HG03439 (cell line): ENCODE data around the gene TRIM32.
A peak's percentile ranks its signal among the peaks of the same experiment; 100 is the strongest.
"Not testable (repeated sequence)": the region's sequence is repeated elsewhere in the genome, so short reads cannot be mapped to it uniquely, and the experiment has no call there.

Experiments used
- ATAC-seq: cut with Tn5 transposase; IDR thresholded peaks from one replicate; pipeline ENCODE4 v1.9.1; 2021; ENCODE audit warnings: mild to moderate bottlenecking, moderate library complexity; ENCODE audit not compliant: unreplicated experiment

The TRIM32 gene

GRCh38 chr9:116674210-116674980 is 12.7 kb upstream of the TRIM32 start:
- ATAC-seq, result no peak

GRCh38 chr9:116683535-116683934 is 3.6 kb upstream of the TRIM32 start:
- ATAC-seq, result no peak

- no peak for ATAC-seq
Observed at GRCh38 chr9:116685166-116685565, 1.9 kb upstream of the TRIM32 start.

- ATAC-seq, result no peak
Observed at GRCh38 chr9:116686135-116686534, 970 bp upstream of the TRIM32 start.

- ATAC-seq, result peak; percentile 43
Observed at GRCh38 chr9:116686693-116687073, 422 bp upstream of the TRIM32 start.

GRCh38 chr9:116687754-116688135 is 640 bp downstream of the TRIM32 start:
- peak; percentile 3 for ATAC-seq

GRCh38 chr9:116688806-116689485 is 1.8 kb downstream of the TRIM32 start:
- ATAC-seq, result no peak

GRCh38 chr9:116689486-116690032 is 2.5 kb downstream of the TRIM32 start:
- no peak for ATAC-seq

- ATAC-seq, result not testable (repeated sequence)
Observed at GRCh38 chr9:116690805-116691204, 3.7 kb downstream of the TRIM32 start.

- ATAC-seq, result no peak
Observed at GRCh38 chr9:116691607-116692006, 4.5 kb downstream of the TRIM32 start.

GRCh38 chr9:116692616-116693015 is 5.5 kb downstream of the TRIM32 start:
- ATAC-seq, result no peak

GRCh38 chr9:116693233-116693731 is 6.2 kb downstream of the TRIM32 start:
- ATAC-seq, result no peak

GRCh38 chr9:116694785-116695291 is 7.7 kb downstream of the TRIM32 start:
- no peak for ATAC-seq

- no peak for ATAC-seq
Observed at GRCh38 chr9:116695438-116695837, 8.3 kb downstream of the TRIM32 start.

- ATAC-seq, result no peak
Observed at GRCh38 chr9:116697362-116697761, 10.3 kb downstream of the TRIM32 start.

- no peak for ATAC-seq
Observed at GRCh38 chr9:116697887-116698286, 10.8 kb downstream of the TRIM32 start.

GRCh38 chr9:116700279-116700678 is 13.2 kb downstream of the TRIM32 start:
- no peak for ATAC-seq

GRCh38 chr9:116700882-116701865 is 14.1 kb downstream of the TRIM32 start:
- ATAC-seq, result no peak

- ATAC-seq, result no peak
Observed at GRCh38 chr9:116701940-116702642, 15.0 kb downstream of the TRIM32 start.

GRCh38 chr9:116703634-116704033 is 16.5 kb downstream of the TRIM32 start:
- ATAC-seq, result no peak
